GM12892 (cell line): ENCODE measurements around the gene PRRC2B.

Experiments
- DNase-seq: peaks from one replicate; pipeline ENCODE4 v3.0.0; 2011; ENCODE audit not compliant: insufficient read length
- FAIRE-seq: peaks from 2 replicates; lab custom pipeline; 2011; peaks lifted over from hg19 to GRCh38; lab: Jason Lieb, UNC
- POLR2A ChIP-seq: IDR thresholded peaks from 2 replicates; pipeline ENCODE4 v1.6.1; 2011; ENCODE audit warnings: low read depth, low read length, control low read depth
- POLR2AphosphoS5 ChIP-seq: IDR thresholded peaks from 2 replicates; pipeline ENCODE4 v1.6.1; 2011; ENCODE audit warnings: low read depth, low read length, control low read depth
- TAF1 ChIP-seq: IDR thresholded peaks from 2 replicates; pipeline ENCODE4 v1.6.1; 2011; ENCODE audit warnings: low read depth, mild to moderate bottlenecking, control low read depth, low read length, borderline replicate concordance

The PRRC2B gene

DNA sequence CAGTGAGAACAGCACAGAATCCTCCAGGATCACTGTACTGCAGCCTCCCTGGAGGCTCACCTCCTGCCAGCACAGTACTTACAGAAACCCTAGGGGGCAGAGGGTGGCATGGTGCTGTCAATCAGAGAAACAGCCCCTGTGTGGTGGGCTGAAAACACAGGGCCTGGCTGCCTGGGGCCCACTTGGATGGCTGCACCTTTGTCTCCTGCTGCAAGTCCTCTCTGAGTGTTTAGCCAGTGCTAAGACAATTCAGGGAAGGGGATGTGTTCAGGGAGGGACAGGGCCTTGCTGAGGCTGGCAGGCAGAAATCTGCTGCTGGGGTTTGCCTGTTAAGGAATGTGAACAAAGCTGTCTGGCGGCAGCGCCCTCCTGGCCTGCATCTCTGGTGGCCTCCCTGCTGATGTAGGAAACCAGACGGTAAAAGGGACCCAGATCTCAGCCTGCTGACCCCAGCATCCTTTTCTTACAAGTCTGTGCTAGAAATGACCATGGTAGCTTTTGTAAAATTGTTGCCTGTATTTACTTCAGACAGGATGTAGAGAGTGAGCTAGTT is 39.5 kb downstream of the PRRC2B start:
- TF ChIP-seq POLR2AphosphoS5 (no peak), TAF1 (no peak), POLR2A (no peak; the same call in 1 of the 2 replicates)
- DNase-seq = no peak
- FAIRE-seq = no peak

DNA sequence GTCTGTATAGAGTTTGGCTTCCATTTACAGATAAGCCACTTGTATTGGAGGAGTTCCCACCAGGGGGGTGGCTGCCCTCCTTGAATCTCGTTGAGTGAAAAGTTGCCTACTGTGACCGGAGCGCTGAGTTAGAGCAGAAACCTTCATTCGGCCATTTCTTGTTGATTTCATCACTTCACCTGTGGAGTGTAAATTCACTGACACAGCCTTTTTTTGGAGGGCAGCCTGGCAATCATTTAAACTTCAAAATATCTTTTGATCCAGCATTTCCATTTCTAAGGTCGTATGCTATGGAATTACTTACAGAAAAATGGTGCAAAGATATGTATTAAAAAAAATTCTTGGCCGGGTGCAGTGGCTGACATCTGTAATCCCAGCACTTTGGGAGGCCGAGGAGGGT is 40.8 kb downstream of the PRRC2B start:
- FAIRE-seq (no peak), DNase-seq (no peak)
- TF ChIP-seq TAF1 (no peak), POLR2A (no peak), POLR2AphosphoS5 (no peak)

DNA sequence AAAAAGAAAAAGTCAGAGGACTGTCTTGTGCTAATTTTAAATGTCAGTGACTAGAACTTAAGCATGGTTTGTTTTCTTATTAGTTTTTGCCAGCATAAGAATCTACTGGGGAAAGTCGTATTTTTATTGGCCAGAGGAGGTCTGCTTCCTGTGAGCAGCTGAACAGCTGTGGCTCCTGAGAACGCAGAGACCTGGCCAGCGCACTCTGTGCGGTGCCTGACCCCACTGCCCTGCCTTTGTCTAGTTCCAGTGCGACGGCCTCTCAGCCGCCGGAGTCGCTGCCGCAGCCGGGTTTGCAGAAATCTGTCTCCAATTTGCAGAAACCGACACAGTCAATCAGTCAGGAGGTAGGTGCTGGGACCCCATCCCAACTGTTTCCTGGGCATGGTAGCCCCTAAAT is 42.5 kb downstream of the PRRC2B start:
- TF ChIP-seq POLR2A = no peak
- TF ChIP-seq POLR2AphosphoS5 = no peak
- no peak for TF ChIP-seq TAF1
- no peak for DNase-seq
- FAIRE-seq = no peak

DNA sequence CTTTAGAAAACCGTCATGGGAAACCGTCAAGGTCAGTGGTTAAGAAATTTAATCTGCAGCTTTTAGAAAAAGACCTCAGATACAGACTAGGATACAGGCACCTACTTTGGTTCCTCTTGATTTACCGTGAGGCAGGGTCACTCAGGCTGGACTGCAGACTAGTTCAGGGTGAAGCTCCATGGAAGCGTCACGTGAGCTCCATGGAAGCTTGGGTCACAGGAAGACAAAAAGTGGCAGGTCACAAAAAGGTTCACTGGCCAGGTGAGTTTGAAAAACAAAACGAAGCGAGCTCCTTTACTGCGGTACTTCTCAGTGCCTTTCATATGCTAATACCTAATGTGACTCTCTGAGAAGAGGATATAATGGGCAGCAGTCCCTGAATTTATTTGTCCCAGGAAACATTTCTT is 43.0 kb downstream of the PRRC2B start:
- TF ChIP-seq POLR2AphosphoS5 (no peak), TAF1 (no peak), POLR2A (no peak)
- no peak for FAIRE-seq
- DNase-seq = no peak

DNA sequence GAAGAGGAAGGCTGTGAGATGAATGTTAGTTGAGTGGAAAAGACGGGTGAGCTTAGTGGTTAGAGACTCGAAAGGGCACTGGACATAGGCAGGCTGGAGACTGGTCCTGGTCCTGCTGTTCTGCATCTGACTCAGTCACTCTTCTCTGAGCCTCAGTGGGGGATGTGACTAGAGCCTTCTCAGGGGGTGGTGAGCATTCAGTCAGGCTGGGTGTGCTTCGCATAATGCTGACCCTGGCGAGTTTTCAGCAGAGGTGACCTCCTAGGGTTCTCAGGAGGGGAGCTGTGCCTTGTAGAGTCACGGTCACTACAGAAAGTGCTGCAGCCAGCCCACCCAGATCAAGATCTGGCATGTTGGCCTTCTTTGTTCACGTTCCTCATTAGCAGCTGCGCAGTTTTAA is 44.3 kb downstream of the PRRC2B start:
- FAIRE-seq (no peak), DNase-seq (no peak)
- TF ChIP-seq TAF1 = no peak
- TF ChIP-seq POLR2AphosphoS5 = no peak
- TF ChIP-seq POLR2A = no peak

DNA sequence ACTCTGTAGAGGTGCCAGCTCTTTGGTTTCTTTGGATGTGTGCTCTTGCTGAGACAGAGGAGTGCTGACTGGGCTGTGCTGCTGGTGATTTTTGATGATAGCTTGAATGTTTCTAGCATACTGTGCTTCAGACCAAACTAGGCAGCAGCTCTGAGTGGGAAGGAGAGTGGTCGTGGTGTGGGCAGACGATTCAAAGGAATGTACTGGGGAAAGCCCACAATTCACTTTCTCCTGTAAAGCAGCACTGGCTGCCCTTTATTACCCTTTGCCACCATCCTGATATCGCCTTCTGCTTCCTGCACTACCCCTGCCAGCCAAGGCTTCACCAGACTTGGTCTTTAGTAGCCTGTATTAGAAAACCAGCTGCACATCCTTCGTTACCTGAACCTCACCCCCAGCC is 45.3 kb downstream of the PRRC2B start:
- no peak for DNase-seq
- TF ChIP-seq TAF1 (no peak), POLR2AphosphoS5 (no peak), POLR2A (no peak)
- FAIRE-seq = no peak

DNA sequence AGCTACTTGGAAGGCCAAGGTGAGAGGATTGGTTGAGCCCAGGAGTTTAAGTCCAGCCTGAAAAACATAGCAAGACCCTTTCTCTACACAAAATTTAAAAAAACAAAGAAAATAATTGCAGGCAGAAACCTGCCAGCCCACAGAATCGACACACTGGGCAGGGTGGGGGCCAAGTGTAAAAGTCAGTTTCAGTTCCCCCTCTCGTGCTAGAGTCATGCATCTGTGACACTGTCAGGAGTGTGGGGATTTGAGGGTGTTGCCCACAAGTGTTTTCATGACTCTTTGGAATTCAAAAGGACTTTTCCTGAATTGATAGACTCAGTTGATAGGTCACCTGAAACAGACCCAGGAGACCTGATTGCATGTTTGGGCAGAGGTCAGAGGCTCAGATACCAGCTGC is 47.6 kb downstream of the PRRC2B start:
- FAIRE-seq (peak; percentile 9), DNase-seq (peak; percentile 33)
- no peak for TF ChIP-seq POLR2AphosphoS5

DNA sequence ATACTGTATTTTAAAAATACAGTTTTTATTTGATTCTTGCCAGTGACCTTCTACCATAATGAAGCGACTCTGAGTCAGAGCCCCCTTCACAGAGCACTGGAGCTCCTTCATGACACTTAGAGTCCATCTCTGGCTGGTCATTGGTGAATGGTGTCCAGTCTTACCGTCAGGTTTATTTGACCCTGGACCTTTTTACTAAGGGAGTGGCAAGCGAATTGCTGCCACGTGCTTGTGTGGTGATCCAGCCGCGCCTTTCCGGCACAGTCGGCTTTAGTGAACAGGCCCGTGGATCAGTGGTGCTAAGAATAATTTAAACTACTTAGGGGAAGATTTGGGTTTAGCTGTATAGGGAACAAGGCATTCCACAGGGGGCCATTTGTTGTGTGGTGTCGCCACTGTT is 48.5 kb downstream of the PRRC2B start:
- TF ChIP-seq TAF1 (no peak), POLR2A (no peak), POLR2AphosphoS5 (no peak)
- DNase-seq (no peak), FAIRE-seq (no peak)

DNA sequence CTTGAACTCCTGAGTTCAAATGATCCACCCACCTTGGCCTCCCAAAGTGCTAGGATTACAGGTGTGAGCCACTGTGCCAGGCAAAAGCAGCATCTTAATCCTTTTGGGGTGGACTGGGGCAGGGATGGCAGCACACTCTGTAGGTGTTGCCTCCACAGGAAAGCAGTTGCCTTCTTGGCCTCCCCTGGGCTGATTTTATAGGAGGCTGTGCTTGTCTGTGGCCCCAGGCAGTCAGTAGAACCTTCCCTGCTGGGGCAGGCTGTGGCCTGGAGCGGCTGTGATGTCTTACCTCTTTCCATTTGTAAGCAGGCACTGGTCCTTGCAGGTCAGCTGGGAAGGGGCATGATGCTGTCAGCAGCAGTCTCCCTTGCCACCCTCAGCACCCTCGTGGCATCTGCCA is 49.8 kb downstream of the PRRC2B start:
- DNase-seq (no peak), FAIRE-seq (no peak)
- no peak for TF ChIP-seq TAF1
- TF ChIP-seq POLR2AphosphoS5 = no peak
- TF ChIP-seq POLR2A = no peak

DNA sequence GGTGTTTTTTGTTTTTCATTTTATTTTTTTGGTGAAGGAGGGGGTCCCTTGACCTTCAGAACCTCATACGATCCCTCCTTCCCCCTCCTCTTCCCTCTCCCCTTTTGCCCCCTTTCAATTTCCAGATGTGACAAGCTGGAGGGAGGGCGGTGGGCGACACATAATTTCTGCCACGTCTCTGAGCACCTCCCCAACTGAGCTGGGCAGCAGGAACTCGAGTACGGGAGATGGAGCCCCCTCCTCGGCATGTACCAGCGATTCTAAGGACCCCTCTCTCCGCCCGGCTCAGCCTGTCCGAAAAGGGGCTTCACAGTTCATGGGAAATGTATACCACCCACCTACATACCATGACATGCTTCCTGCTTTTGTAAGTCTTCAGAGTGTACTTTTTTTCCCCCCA is 52.4 kb downstream of the PRRC2B start:
- TF ChIP-seq TAF1 (no peak), POLR2A (no peak), POLR2AphosphoS5 (no peak)
- DNase-seq (no peak), FAIRE-seq (no peak)

DNA sequence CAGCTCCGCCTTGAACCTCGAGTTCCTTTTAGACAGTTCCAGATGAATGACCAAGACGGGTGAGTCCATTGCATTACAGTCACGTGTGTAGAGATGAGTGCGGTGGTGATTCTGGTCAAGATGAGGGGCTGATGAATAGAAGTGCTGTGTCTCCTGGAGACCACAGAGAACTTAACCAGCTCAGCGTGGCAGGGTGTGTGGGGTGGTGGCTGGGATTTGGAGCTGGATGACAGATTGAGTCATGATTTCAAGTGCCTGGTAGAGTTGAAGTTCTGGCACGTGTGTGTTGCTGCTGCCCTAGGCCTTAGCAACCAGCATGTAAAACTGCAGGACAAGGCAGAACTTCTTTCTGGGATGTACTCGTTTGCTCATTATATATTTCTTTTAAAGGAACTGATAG is 53.3 kb downstream of the PRRC2B start:
- FAIRE-seq = no peak
- TF ChIP-seq POLR2AphosphoS5 = no peak
- no peak for TF ChIP-seq POLR2A
- no peak for TF ChIP-seq TAF1
- DNase-seq = no peak

DNA sequence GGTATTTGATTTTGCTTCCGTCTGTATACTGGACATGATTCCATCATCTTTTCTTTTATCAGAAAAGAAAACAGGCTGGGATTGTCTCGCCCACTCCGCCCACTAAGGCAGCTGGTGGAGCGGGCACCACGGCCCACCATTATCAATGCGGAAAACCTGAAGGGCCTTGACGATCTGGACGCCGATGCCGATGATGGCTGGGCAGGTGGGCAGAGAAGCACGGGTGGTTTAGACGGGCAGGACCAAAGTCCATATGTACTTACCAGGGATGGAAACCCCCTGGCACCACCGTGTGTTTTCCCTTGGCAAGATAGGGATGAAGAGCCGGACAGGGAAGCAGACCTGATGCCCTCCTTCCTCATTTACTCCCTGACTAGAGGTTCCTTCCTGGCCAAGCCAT is 53.7 kb downstream of the PRRC2B start:
- no peak for TF ChIP-seq POLR2A
- no peak for TF ChIP-seq POLR2AphosphoS5
- TF ChIP-seq TAF1 = no peak
- no peak for FAIRE-seq

More for the DNA sequence above, 53.7 kb downstream of the PRRC2B start:
- DNase-seq = no peak
